Osteocyte (in vitro differentiated cells): ENCODE data around the gene DYNLL1. TPM values are rescaled to one million over a fixed set of nuclear protein-coding genes. Genes with fewer than 3 reads are reported as not detected.

ENCODE experiments used
- DNase-seq: peaks from one replicate; pipeline ENCODE4 v3.0.0; 2021; ENCODE audit warnings: mixed read lengths; ENCODE audit not compliant: unreplicated experiment; ENCODE audit errors: extremely low spot score
- H3K27ac Mint-ChIP-seq: one replicate; pipeline ENCODE4 v1.8.0; 2021; ENCODE audit warnings: mild to moderate bottlenecking, mixed read lengths; ENCODE audit not compliant: unreplicated experiment
- H3K27me3 Mint-ChIP-seq: one replicate; pipeline ENCODE4 v1.8.0; 2021; ENCODE audit warnings: mixed read lengths; ENCODE audit not compliant: unreplicated experiment
- H3K36me3 Mint-ChIP-seq: one replicate; pipeline ENCODE4 v1.8.0; 2021; ENCODE audit warnings: mixed read lengths; ENCODE audit not compliant: unreplicated experiment
- H3K4me1 Mint-ChIP-seq: one replicate; pipeline ENCODE4 v1.8.0; 2021; ENCODE audit warnings: mixed read lengths; ENCODE audit not compliant: unreplicated experiment
- H3K4me3 Mint-ChIP-seq: one replicate; pipeline ENCODE4 v1.8.0; 2021; ENCODE audit warnings: mild to moderate bottlenecking, moderate library complexity, mixed read lengths; ENCODE audit not compliant: unreplicated experiment
- H3K9me3 Mint-ChIP-seq: one replicate; pipeline ENCODE4 v1.8.0; 2021; ENCODE audit warnings: mixed read lengths; ENCODE audit not compliant: unreplicated experiment
- total RNA-seq: library from RNA; stranded (reverse); gene quantifications from 2 replicates; pipeline ENCODE4 v1.2.1, GENCODE V29; 2021
- TF ChIP-seq, protein P1 (sequence below): fragments of 200-600 bp; sonication (generic); IDR thresholded peaks from 2 replicates; pipeline ENCODE4 v1.5.0; 2021; ENCODE audit warnings: antibody characterized with exemption, mild to moderate bottlenecking, moderate library complexity

The DYNLL1 gene
- total RNA-seq, 1 donor from 2014 or later = 325 TPM

DNA sequence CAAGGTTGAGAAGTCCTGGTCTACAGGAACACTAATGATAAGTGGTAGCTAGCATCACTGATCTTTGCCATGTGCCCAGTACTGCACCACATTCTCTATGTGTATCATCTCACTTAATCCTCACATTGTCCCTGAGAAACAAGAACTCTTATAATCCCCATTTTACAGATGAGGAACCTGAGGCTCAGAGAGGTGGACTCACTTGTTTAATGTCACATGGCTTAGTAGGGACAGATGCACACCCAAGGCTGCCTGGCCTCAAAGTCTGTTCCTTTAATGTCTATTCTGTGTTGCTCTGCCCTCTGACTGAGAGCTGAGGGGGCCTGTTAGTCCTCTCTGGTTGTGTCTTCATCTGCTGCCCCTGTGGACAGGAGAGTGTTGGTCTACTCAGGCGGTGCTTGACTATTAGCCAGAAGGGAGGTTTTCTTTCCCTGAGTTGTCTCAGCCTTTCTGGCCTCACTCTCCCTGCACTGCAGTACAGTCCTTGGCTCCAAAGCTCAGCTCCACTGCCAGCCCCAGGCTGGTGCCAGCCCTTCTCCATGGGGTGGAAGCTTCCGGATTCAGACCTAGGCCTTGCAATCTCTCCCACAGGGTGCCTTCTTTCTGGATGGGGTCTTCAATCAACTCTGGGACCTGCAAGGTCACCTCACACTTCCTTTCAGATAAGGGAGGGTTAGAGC lies 4.9 kb upstream of the DYNLL1 start:
- Mint-ChIP-seq H3K27me3 (no peaks in the 10 kb centered on the region), H3K4me3 (no peak overlapping the region), H3K27ac (no peak overlapping the region), H3K36me3 (peaks cover 6% of the 10 kb centered on the region), H3K9me3 (no peaks in the 10 kb centered on the region), H3K4me1 (peaks cover 9% of the 10 kb centered on the region)
- no peak for DNase-seq
- TF ChIP-seq, protein P1, sequence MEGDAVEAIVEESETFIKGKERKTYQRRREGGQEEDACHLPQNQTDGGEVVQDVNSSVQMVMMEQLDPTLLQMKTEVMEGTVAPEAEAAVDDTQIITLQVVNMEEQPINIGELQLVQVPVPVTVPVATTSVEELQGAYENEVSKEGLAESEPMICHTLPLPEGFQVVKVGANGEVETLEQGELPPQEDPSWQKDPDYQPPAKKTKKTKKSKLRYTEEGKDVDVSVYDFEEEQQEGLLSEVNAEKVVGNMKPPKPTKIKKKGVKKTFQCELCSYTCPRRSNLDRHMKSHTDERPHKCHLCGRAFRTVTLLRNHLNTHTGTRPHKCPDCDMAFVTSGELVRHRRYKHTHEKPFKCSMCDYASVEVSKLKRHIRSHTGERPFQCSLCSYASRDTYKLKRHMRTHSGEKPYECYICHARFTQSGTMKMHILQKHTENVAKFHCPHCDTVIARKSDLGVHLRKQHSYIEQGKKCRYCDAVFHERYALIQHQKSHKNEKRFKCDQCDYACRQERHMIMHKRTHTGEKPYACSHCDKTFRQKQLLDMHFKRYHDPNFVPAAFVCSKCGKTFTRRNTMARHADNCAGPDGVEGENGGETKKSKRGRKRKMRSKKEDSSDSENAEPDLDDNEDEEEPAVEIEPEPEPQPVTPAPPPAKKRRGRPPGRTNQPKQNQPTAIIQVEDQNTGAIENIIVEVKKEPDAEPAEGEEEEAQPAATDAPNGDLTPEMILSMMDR = no peak

DNA sequence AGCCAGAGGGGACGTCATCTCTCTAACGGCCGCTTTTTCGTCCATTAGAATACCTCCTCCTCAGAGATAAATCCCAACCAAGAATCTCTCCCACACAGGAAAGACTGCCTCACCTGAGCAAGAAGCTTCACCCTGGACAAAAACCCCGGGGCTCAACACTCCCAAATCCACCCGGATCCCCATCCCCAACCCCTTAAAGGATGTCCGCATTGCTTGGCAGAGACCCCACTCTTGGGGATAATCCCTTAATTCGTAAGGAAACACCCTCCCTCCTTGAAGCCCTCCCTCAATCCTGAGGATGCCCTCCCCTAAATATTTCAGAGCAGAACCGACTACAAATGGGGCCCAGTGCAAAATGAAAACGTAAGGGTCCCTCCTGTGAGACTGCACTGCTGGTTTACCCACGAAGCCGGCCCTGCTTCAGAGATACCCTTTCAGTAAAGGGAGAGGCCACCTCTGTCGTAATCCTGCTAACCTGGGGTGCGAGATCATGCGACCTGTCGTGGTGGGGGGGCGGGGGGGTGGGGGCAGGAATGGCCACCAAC lies 655 bp upstream of the DYNLL1 start:
- Mint-ChIP-seq H3K4me1 (peaks cover 29% of the 10 kb centered on the region), H3K9me3 (no peaks in the 10 kb centered on the region), H3K4me3 (peak overlapping the region; percentile 94), H3K36me3 (peaks cover 22% of the 10 kb centered on the region), H3K27me3 (no peaks in the 10 kb centered on the region), H3K27ac (peak overlapping the region; percentile 86)
- no peak for DNase-seq
- TF ChIP-seq, protein P1 = no peak

DNA sequence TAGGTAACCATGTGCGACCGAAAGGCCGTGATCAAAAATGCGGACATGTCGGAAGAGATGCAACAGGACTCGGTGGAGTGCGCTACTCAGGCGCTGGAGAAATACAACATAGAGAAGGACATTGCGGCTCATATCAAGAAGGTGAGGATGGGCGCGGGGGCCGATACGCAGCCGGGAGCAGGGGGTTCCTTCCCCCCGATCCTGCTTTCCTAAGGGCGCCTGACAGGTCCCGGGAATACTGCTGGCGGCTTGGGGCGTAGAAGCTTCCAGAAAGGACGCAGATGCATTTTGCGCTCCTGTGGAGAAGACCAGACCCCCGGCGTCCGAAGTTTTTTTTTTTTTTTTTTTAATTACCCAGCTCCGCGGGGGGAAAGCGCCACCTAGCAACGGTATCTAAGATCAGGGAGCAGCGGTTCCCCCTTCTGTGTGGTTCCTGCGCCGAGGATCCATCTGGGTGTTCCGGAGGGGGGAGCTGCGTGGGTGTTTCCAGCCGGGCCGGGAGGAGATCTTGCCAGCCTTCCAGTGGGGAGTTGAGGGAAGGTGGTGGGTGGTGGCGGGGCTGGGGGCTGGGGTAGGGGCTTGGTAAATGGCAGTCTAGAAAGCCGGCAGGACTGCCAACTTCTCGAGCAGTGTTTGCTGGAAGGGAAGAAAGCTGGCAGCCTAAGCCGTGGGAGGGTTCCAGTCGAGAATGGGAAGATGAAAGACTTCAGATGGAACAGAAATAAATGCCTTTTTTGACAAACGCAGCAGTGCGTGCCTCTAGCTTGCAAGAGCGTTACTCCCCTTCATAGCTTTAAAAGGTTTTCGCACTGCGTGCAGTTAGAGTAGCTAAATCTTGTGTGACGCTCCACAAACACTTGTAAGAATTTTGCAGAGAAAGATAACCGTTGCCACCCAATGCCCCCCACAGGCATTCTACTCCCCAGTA lies 764 bp downstream of the DYNLL1 start:
- peaks cover 33% of the 10 kb centered on the region for H3K4me1 Mint-ChIP-seq
- TF ChIP-seq, protein P1 = no peak
- no peaks in the 10 kb centered on the region for H3K9me3 Mint-ChIP-seq
- peak overlapping the region; percentile 83 for H3K27ac Mint-ChIP-seq
- peak overlapping the region; percentile 94 for H3K4me3 Mint-ChIP-seq
- DNase-seq = no peak
- peaks cover 23% of the 10 kb centered on the region for H3K36me3 Mint-ChIP-seq
- H3K27me3 Mint-ChIP-seq = no peaks in the 10 kb centered on the region

DNA sequence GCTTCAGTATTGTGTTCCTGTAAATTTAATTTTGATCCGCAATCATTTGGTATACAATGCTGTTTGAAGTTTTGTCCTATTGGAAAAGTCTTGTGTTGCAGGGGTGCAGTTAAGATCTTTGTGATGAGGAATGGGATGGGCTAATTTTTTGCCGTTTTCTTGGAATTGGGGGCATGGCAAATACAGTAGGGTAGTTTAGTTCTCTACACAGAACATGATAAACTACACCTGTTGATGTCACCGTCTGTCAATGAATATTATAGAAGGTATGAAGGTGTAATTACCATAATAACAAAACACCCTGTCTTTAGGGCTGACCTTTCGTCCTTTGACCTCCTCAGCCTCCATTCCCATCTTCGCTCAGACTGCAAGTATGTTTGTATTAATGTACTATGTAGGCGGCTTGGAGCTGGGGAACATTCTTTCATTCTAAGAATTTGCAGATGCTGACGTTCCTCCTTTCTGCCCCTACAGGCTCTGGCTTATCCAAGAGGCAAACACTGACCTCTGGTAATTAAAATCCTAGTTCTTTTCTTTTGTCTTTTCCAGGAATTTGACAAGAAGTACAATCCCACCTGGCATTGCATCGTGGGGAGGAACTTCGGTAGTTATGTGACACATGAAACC lies 1.7 kb downstream of the DYNLL1 start:
- H3K36me3 Mint-ChIP-seq = peaks cover 25% of the 10 kb centered on the region
- H3K4me3 Mint-ChIP-seq = peak overlapping the region; percentile 94
- TF ChIP-seq, protein P1 = no peak
- H3K9me3 Mint-ChIP-seq = no peaks in the 10 kb centered on the region
- H3K27ac Mint-ChIP-seq = peak overlapping the region; percentile 83
- peaks cover 33% of the 10 kb centered on the region for H3K4me1 Mint-ChIP-seq
- DNase-seq = no peak
- no peaks in the 10 kb centered on the region for H3K27me3 Mint-ChIP-seq
